HG03439 (cell line): ENCODE results near the gene CRACR2A.

Experiments
- ATAC-seq: cut with Tn5 transposase; IDR thresholded peaks from one replicate; pipeline ENCODE4 v1.9.1; 2021; ENCODE audit warnings: mild to moderate bottlenecking, moderate library complexity; ENCODE audit not compliant: unreplicated experiment

Gene CRACR2A

DNA sequence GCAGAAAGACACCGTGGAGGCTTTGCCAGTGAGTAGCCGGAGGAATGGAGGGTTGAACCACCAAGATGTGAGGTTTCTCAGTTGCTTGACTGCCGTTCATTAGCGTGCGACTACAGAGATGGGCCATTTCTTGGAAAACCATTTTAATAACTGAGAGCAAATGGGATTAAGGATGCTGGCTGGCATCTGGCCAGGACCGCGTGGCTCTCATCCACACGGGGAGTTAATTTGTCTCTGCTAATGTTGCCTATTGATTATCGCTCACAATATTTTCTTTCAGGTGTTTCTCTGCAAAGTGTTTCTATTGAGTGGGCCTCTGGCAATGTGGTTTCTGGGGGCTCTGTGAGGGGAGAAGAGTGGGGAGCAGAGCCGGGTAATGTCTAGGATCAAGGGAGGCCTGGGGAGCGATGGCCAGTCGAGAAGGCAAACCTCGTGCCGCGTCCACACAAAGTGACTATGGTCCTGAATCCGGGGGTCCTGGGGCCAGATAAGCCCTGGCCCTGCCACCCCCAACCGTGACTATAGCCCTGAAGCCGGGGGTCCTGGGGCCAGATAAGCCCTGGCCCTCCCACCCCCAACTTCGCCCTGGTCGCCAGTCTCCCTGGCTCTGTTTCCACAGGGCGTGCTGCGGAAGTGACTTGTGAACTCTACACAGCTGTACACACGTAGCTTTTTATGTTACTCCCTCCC lies 151.3 kb downstream of the CRACR2A start:
- ATAC-seq: no peak

DNA sequence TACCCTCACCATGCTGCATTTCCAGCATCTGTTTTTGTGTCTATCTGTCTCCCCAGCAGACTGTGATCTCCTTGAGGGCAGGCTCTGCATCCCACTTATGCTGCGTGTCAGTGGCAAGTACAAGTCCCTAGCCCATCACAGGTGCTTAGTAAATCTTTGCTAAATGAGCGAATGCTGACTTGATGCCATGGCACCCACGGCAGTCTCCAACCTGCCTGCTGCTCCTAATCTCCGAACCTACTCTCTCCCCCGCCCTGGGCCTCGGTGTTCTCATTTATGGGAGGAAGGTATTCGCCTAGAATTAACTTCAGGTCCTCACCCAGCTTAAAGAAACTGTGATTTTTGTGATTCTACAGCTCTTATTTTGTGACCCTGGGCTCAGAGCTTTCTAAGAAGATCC lies 152.0 kb downstream of the CRACR2A start:
- ATAC-seq: no peak

DNA sequence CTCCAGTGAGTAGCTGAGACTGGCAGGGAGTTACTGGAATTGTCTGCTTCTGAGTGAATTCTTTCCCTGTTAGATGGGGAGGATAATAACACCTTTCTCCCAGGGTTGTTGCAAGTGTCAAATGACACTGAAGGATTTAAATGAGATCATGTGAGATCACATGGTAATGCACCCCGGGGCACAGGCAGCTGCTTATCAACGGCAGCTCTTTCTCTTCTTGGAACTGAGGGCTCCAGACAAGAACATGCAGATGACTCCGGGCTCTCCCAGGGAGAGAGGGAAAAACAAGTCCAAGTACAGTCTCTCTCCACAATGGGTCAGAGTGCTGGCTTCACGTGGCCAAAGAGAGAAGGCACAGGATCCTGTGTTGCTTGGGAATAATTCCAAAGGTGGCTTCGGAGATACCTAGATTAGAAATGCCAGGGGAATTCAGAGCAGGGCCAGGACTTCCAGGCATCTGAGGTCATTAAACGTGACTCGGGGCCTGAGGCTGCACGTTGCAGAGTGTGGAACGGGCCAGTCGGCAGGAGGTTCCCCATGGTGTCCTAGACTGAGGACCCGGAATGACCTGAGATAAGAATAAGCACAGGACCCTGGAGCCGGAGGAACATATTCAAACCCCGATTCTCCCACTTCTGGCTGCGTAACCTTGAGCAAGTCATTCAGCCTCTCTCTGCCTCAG lies 152.7 kb downstream of the CRACR2A start:
- ATAC-seq: no peak

DNA sequence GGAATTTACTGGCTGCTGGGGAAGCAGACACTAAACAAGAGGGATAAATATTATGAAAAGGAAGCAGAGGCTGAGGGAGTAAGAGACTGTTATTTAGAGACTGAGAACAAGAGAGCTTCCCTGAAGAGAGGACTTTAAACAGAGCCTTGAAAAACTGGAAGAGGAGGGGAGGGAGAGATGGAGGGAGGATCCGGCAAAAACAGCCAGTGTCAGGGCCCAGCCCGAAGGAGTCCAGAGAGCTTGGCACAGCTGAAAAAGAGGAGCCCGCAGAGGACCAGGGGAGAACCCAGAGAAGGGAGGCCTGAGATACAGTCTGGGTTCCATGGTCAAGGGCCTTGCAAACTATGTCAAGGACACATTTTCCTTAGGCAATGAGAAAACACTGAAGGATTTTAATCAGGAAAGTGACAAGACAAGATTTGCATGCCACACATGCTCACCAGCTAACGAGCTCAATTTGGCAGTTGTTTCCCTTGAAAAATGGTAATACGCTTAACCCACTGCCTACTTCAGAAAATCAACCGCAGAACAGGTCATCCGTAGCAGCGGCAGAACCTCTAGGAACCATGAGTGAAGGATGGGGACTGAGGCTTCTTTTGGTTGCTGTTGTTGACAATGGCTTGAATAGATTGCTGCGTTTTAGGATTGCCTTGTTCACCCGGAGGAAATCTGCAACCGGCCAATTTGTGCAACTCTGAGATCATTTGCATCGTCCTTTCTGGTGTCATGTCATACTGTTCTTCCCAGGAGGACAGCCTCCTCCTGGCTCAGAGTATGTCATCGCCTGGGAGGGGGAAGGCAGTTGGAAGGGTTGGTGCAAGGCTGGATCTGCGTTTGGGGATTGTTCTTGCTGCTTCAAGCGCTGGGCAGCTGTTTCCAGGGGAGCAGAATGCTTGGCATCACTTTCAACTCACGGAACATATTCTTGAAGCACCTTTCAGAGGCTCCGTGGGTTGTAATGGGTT lies 153.7 kb downstream of the CRACR2A start:
- ATAC-seq: no peak

DNA sequence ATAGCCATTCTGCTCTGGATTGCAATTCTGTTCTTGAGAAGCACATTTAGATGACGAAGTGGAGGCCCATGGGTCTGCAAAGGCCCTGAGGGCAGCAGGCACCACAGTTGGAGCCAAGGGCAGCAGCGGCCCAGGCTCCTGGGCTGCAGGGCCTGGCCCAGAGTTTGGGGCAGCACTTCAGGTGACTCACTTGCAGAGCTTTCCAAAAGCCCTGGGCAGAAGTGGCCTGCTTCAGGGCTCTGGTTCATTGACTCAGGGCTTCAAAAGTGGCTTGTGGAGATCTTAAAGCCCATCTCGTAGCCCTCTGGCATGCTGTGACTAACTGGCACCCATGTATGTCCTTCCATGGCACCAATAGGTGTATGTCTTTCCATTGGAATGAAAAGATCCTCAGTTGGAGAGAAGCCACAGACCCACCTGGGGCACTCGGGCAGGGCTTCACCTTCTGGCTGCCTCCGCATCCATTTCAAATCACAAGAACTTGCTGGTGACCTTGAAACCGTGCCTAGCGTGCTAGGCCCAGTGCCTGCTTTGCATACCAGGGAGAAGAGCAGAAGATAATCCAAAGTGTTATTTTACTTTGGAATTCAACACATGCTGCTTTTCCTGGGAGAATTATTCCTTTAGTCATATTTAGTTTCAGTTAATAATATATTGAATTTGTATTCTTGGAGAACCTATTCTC lies 155.2 kb downstream of the CRACR2A start:
- ATAC-seq: no peak

DNA sequence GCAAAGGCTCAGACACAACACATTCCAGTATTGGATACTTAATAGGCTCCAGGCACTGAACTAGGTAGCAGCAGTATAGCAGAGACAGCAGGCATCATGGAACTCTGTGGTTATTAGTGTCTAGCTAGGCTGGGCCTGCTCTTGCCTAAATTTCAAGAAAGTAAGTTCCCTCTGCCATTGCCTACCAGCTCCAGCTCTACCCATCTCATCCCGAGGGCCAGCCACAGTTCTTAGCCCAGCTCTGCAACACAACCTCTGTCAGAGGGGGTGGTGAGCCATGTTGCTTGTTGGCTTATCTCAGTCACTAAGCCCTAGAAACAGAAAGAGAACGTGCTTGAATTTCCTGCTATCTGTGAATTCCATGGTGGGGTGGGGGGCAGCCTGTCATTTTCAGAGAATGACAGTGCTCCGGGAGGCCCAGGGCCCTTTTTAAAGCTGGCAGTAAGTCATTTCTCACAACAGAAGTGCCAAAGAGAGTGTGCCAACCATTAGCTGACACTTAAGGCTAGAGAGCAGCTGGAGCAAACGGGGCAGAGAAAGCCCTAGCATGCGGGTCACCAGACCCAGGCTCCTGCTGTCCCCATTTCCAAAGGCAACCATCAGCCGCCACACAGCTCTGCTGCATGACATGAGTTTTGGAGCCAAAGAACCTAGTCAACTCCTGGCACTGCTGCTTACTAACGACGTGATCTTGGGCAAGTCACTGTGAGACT lies 156.1 kb downstream of the CRACR2A start:
- ATAC-seq: no peak

DNA sequence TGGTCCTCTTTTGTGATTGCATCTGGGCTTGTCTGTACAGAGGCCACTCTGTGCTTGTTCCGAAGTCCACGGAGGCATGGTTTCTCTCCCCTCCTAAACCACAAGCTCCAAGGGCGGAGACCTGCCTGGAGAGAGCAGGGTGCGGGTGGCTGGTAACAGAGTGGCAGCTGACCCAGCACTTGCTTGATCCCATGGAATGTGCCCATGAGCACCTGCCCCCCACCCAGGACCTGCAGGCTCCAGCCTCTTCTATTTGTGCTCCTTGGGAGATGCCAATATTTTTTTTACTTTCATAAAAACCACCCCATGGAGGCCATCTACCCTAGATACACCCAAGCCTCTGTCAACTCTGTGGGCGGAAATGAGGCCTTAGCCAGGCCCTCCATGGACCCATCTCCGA lies 157.2 kb downstream of the CRACR2A start:
- ATAC-seq: no peak

DNA sequence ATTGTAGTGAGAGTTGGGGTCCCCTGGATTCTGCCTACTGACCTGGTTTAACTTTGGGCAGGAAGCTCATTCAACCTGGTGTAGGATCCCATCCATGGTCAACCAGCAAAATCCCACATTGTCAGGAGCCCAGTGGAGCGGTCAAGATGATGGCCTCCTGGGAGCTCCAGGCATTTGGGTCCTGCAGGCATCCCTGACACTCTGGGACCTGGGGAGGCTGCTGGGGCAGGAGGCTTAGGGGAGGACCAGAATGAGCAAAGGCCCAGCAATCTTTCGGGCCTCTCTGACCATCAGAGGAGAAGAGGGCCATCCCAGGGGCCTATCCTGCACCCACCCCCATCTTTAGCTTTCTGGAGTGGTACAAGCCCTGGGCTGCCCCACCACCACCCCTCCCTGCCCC lies 157.9 kb downstream of the CRACR2A start:
- ATAC-seq: no peak

DNA sequence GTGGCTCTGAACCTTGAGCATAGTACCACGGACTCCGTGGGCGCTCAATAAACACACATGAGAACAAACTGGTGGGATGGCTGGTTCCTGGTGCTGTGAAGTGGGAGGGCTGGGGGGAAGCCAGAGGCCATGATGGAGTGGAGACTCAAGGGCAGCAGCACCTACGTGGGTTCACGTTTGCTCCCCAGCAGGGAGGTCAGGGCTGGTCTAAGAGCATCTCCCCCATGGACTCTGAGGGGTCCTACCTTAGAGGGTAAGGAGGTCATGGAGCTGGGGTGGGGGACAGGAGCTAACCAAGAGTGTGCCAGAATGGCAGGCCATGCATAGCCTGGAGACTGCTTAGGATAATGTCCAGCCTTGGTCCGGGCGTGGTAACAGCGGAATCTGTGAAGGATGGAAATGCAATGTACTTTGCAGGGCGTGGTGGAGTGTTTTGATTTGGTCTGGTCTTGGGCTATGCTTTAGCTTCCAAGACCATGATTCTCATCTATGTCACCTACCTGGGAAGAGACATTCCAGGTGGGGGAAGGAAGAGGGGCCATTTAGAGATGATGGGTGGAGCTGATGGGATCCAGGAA lies 158.9 kb downstream of the CRACR2A start:
- no peak for ATAC-seq

DNA sequence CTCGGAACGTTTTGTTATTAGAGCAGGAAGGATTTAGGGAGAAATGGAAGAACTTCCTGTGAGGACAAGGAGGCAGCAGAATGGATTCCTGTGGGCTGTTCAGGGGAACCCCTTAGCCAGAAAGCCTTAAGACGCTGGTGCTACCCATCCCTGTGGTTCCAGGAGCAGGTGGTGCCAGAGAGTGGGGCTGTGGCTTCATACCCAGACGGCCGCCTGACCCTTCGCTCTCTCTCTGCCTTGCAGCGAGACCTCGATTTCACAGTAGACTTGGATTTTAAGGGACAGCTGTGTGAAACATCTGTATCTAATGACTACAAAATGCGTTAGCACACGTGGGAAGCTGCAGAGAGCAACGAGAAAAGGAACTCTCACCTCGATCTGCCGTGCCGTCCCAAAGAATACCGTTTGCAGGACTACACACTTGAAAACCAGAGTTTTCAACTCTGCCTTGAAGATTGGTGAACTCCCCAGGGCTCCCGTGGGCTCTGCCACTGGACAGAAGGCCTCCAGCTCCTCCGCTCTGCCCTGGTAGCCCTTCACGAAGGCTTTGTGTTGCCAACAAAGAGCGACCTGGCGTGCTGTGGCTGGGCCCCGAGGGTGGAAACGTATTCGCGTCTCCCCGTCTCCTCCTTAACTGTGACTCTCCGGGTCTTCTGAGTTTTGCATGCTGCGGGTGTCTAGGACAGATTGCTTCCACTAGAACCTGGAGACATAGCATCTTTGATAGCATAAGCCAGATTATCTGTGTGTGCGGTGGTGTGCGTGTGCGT lies 159.9 kb downstream of the CRACR2A start:
- ATAC-seq: no peak

DNA sequence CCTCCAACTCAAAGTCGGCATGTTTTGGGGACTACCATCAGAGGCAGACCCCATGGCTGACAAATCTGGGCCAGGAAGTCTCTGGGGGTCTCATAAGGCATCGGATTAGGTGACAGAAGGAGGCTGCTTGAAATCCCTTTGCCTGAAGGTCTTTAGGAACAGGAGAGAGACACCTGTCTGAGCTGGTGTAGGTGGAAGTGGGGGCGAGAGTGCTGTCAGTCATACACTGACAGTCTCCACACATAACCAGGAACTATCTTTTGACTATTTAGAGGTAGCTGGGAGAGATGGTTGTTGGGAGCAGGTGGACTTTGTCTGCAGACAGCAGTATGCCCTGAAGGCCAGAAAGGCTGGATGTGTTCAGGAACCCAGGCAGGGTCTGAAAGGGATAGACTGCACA lies 163.2 kb downstream of the CRACR2A start:
- no peak for ATAC-seq

DNA sequence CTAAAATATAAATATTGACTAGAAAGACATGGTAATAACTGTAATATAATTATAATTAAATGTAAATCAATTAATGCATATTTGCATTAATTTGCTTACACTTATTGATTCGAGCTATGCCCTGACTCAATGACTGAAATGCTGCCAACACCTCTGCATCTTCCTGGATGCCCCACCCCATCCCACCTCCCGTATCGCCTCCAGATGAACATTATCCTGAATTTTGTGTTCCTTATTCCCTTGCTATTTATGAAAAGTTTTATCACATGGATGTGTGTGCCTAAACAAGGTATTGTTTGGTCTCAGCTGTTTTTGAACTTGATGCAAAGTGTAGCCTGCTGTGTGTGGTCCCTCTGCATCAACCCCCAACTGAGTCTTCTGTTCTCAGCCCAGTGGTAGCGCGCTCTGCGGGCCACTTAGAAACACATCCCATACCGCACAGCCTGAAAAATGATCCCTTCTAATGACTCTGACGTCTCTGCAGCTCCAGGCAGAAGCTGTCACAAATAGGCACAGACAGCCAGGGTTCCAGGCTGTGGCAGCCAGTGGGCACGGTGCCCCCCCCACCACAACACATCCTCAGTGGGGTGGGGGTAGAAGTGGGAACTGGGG lies 165.4 kb downstream of the CRACR2A start:
- ATAC-seq: no peak

DNA sequence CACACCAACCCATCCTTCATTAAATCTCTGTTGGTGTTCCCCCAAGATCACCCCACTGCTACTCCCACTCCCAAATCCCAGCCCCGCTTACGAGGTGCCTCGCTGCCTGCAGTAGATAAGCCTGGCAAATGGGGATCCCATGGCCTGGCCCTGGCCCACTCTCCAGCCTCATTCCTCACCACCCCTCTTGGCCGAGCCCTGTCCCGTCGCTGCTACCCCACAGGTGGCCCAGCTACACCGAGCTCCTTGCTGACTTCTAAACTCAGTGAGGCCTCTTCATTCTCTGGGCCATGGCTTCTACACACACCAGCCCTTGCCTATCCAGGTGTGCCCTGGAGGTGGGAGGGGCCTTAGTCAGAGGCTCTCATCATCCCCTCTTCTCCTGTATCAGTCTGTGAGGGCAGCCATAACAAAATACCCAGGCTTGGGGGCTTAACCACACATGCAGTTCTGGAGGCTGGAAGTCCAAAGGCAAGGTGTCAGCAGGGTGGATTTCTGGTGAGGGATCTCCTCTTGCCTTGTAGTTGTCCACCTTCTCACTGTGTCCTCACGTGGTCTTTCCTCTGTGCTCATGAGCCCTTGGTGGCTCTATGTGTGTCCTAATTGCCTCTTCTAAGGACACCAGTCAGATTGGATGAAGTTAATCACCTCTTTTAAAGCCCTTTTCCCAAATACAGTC lies 169.1 kb downstream of the CRACR2A start:
- no peak for ATAC-seq

DNA sequence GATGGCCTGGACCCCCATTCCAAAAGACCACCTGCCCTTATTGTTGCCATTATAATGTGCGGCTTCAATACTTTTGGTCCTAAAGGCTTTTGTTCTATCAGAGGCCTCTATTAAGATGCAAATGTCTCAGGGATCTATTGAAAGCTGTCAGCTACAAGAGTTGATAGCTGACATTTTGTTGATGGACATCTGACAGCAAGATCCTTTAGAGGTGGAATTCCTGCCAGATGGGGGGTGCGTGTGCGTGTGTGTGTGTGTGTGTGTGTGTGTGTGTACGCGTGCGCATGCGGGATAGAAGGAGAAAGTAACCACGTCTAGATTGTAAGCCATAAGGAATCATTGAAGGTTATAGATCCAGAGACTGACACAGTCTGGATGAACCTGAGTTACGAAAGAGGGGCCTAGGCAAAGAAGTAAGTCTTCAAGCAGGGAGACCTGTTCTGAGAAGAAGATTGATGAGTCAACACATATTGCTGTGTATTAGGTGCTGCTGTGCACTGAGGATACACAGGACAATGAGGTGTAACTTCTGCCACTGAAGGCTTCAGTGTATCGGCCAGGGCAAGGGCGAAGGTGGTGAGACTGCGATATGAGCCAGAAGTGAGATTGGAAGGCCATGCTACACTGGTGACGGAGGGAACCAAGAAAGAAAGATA lies 172.7 kb downstream of the CRACR2A start:
- no peak for ATAC-seq

DNA sequence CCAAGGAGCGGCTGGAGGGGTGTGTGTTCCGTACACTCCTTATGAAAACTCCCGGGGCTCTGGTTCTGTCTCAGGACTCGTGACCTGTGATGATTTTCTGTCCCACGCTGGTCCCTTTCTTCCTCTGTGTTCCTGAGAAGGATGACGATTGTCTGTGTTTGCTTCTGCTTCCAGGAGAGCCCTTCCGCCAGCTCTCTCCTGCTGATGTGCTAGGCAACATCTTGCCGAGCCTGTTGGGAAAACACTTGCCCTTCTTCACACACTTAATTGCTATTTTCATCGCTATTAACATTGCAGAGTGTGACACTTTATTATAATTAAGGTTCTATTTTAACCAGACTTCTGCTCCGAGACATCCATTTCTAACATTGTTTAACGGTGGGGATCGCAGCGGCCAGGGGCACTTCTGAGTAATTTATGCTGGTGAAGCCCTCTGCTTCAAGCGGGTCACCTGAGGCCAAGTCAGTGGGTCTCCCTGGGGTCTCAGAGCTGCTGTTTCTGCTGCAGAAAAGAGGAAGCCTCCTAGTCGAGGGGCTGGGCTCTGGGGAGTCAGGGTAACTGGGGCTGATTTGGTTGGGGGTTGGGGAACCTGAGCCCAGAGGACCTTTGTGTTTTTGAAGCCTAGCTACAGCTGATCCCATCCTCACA lies 173.3 kb downstream of the CRACR2A start:
- no peak for ATAC-seq

DNA sequence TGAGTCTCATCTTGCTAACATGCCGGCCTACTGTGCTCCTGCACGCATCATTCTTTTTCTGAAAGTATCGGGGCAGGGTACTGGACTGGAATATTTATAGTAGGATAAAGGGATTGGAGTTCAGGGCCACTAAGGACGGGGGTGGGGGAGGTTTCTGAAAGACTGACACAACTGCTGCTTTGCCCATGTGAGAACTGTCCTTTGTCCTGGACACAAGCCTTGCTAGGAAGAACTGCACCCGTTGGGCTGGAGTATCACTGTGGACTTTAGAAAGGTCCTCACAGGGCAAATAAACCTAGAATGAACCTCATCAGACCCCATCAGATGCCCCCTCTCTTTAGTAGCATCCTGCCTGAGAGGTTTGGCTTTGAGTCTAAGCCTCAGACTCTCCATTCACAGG lies 174.4 kb downstream of the CRACR2A start:
- ATAC-seq: no peak

DNA sequence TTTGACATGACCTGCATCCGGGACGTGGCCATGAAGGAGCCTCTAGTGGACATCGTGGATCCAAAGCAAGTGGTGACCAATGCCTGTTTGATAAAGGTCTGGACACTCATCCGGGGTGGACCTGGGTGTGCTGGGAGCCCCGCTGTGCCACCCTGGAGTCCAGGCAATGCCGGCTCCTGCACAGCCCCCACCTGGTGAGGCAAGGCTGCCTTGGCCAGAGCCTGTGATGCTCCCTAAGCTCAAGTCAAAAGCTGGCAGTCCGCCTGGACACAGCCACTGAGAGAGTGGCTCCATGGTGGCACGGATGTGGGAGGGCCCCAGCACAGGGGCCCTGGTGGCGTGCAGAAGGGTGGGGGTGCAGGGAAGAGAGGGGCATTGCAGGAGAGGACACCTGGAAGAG lies 176.0 kb downstream of the CRACR2A start:
- no peak for ATAC-seq
